Karpas-422 (cell line): ENCODE data around the gene IQGAP2. TPM values are rescaled to one million over a fixed set of nuclear protein-coding genes. Genes with fewer than 3 reads are reported as not detected.

Source experiments
- DNase-seq: peaks from one replicate; pipeline ENCODE4 v3.0.0-alpha.2; 2015
- H2AFZ ChIP-seq: fragments of 200-600 bp; sonication (generic); 2 replicates; pipeline ENCODE4 v1.6.1; 2014; ENCODE audit warnings: antibody characterized with exemption, low read length, mixed read lengths
- H3K27ac ChIP-seq: fragments of 200-600 bp; sonication (generic); 2 replicates; pipeline ENCODE4 v1.5.1; 2014; ENCODE audit warnings: mild to moderate bottlenecking, low read length, moderate library complexity
- H3K27me3 ChIP-seq: fragments of 200-600 bp; sonication (generic); 2 replicates; pipeline ENCODE4 v1.6.1; 2014; ENCODE audit warnings: low read length, mixed read lengths
- H3K36me3 ChIP-seq: fragments of 200-600 bp; sonication (generic); 2 replicates; pipeline ENCODE4 v1.6.1; 2014; ENCODE audit warnings: low read length, mixed read lengths; ENCODE audit not compliant: insufficient read depth
- H3K4me1 ChIP-seq: fragments of 200-600 bp; sonication (generic); 2 replicates; pipeline ENCODE4 v1.6.1; 2014; ENCODE audit warnings: mild to moderate bottlenecking, low read length, mixed read lengths
- H3K4me2 ChIP-seq: fragments of 200-600 bp; sonication (generic); 2 replicates; pipeline ENCODE4 v1.6.1; 2014; ENCODE audit warnings: low read length, low read depth, mild to moderate bottlenecking; ENCODE audit not compliant: poor library complexity, severe bottlenecking
- H3K4me3 ChIP-seq: fragments of 200-600 bp; sonication (generic); 2 replicates; pipeline ENCODE4 v1.5.1; 2014; ENCODE audit warnings: mild to moderate bottlenecking, antibody characterized with exemption, low read length, mixed read lengths
- H3K79me2 ChIP-seq: fragments of 200-600 bp; sonication (generic); 2 replicates; pipeline ENCODE4 v1.6.1; 2014; ENCODE audit warnings: mild to moderate bottlenecking, low read length, mixed read lengths
- H3K9ac ChIP-seq: fragments of 200-600 bp; sonication (generic); 2 replicates; pipeline ENCODE4 v1.6.0; 2014; ENCODE audit warnings: low read length
- H3K9me2 ChIP-seq: fragments of 200-600 bp; sonication (generic), shearing (Covaris generic); replicated peaks from 2 replicates; pipeline ENCODE4 v1.6.0; 2014; ENCODE audit warnings: mild to moderate bottlenecking, low read length, moderate library complexity; ENCODE audit not compliant: insufficient read depth
- H3K9me3 ChIP-seq: fragments of 300-700, 200-600 bp; sonication (generic); 2 replicates; pipeline ENCODE4 v1.6.1; 2014; ENCODE audit warnings: low read length, mixed read lengths
- H4K20me1 ChIP-seq: fragments of 200-600 bp; sonication (generic); 2 replicates; pipeline ENCODE4 v1.6.1; 2014; ENCODE audit warnings: mild to moderate bottlenecking, antibody characterized with exemption, low read length, low read depth; ENCODE audit not compliant: insufficient read depth
- total RNA-seq: library from RNA; depleted of rRNA; stranded (reverse); fragments of >200 nt; shearing (Covaris generic); gene quantifications from 2 replicates; pipeline ENCODE4 v1.2.3, GENCODE V29; 2014; ENCODE audit warnings: low replicate concordance

IQGAP2 gene
- total RNA-seq, 1 experiment from 2014 or later, result not detected

DNA sequence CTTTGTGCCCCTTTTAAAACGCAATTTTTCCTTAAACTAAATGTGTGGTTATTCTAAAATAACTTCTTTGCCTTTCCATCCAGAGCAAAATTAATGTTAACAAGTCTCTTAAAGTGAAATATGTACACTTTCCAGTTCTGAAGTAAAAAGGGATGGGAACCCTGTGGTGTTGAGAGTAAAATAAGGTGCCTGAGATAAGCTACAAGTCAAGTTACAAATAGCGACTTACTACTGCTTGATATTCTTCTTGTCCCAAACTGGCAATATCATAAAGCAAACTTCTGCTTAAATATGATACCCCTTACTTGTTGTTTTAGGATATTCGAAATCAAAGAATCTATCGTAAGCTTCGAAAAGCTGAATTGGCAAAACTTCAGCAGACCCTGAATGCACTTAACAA lies 294.6 kb downstream of the IQGAP2 start:
- no peak for DNase-seq
- H3K4me3 ChIP-seq, result no peak overlapping the region

DNA sequence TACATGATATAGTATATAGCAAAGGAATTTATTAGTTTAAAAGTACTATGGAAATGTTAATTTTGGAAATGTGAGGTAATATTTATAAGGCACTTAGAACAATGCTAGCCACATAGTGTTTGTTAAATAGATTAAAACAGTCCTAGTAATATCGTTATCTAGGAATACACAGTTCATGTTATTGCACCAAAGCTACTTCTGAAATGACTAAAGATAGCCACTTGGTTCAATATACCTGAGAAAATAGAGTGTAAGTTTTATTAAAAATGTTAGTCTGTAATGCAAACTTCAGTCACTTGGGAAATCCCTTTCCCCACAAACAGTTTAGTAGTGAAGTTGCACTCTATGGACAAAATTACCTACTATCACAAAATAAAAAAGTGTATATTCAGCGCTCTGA lies 297.5 kb downstream of the IQGAP2 start:
- H3K9ac ChIP-seq, result no peak overlapping the region

More for the DNA sequence above, 294.6 kb downstream of the IQGAP2 start:
- H3K79me2 ChIP-seq, result no peaks in the 10 kb centered on the region
- no peaks in the 10 kb centered on the region for H4K20me1 ChIP-seq
- no peaks in the 10 kb centered on the region for H3K9me2 ChIP-seq
- H2AFZ ChIP-seq, result no peak overlapping the region
- no peaks in the 10 kb centered on the region for H3K9me3 ChIP-seq
- no peaks in the 10 kb centered on the region for H3K36me3 ChIP-seq
- H3K27me3 ChIP-seq, result no peaks in the 10 kb centered on the region
- H3K9ac ChIP-seq, result no peak overlapping the region
- H3K4me2 ChIP-seq, result no peak overlapping the region
- H3K4me1 ChIP-seq, result no peaks in the 10 kb centered on the region
- H3K27ac ChIP-seq, result no peak overlapping the region

DNA sequence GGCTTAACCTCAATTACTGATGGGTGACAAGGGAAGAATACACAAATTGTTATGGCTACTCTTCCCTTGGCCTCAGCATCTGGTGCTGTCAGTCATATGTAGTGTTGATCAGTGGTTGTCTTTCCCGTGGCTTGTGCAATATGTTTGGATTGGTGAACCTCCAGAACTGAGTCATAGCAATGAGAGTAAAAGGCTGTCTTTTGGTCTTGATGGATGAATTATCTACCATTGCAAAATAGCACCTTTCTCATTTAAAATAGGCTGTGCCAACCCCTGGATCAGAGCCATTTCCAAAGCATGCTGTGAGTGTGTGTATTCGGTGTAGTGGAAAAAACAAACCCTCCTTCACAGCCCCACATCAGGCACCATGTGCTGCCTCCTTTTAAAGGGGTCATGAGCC lies 298.2 kb downstream of the IQGAP2 start:
- Histone ChIP-seq H2AFZ (no peak overlapping the region), H3K9ac (no peak overlapping the region), H4K20me1 (no peaks in the 10 kb centered on the region), H3K4me1 (no peaks in the 10 kb centered on the region), H3K79me2 (no peaks in the 10 kb centered on the region), H3K4me3 (no peak overlapping the region), H3K9me3 (no peaks in the 10 kb centered on the region), H3K36me3 (no peaks in the 10 kb centered on the region), H3K27ac (no peak overlapping the region), H3K27me3 (no peaks in the 10 kb centered on the region), H3K4me2 (no peak overlapping the region), H3K9me2 (no peaks in the 10 kb centered on the region)
- no peak for DNase-seq

More for the DNA sequence above, 297.5 kb downstream of the IQGAP2 start:
- DNase-seq, result no peak
- Histone ChIP-seq H3K27me3 (no peaks in the 10 kb centered on the region), H3K79me2 (no peaks in the 10 kb centered on the region), H3K4me2 (no peak overlapping the region), H3K9me3 (no peaks in the 10 kb centered on the region), H3K4me3 (no peak overlapping the region), H3K27ac (no peak overlapping the region), H4K20me1 (no peaks in the 10 kb centered on the region), H2AFZ (no peak overlapping the region), H3K4me1 (no peaks in the 10 kb centered on the region), H3K9me2 (no peaks in the 10 kb centered on the region), H3K36me3 (no peaks in the 10 kb centered on the region)

DNA sequence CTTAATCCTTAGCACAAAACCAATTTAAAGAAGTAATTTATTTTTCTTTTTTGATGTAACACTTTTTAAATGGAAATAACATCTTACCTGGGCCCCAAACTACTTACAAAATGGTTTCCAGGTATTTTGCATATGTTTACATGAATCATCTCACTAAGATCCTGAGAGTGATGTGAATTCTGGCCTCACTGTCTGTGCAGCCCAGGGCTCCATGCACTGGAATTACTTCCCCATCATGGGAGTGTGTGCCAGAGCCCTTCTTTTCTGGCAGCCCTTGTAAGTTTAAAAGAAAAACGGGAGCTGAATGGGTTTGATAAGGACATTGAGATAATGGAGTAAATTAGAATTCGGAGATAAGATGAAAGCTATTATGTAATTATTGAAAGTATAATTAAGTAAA lies 300.6 kb downstream of the IQGAP2 start:
- H3K27ac ChIP-seq, result no peak overlapping the region
- H3K9me2 ChIP-seq, result no peaks in the 10 kb centered on the region
- H2AFZ ChIP-seq, result no peak overlapping the region
- H3K4me1 ChIP-seq, result no peaks in the 10 kb centered on the region
- no peaks in the 10 kb centered on the region for H3K36me3 ChIP-seq
- no peaks in the 10 kb centered on the region for H4K20me1 ChIP-seq
- H3K79me2 ChIP-seq, result no peaks in the 10 kb centered on the region
- no peak overlapping the region for H3K4me2 ChIP-seq
- no peaks in the 10 kb centered on the region for H3K9me3 ChIP-seq
- no peaks in the 10 kb centered on the region for H3K27me3 ChIP-seq
- no peak overlapping the region for H3K9ac ChIP-seq
- no peak overlapping the region for H3K4me3 ChIP-seq
- no peak for DNase-seq

DNA sequence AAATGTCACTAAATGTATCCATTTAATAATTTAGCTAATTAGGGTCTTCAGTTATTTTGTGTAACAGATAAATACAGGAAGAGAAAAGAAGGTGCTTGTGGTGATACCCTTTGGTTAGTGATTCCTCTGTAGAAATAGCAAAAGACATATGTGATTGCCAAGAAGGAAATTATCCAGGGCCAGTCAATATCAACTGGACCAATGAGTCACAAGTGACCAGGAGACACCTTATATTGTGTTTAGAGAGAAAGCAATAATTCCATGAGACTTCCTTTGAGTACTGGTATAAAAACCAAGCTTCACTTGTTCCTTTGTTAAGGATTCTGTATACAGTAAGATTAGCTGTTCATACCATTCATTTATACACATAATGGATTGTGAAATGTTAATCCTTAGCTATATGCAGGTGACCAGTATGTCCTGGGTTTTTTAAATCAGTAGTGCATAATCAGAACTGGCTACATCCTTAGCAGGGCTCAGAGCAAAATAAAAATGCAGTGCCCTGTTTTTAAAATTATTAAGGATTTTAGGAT lies 301.1 kb downstream of the IQGAP2 start:
- Histone ChIP-seq H3K27ac (no peak overlapping the region), H3K9me3 (no peaks in the 10 kb centered on the region), H3K36me3 (no peaks in the 10 kb centered on the region), H3K27me3 (no peaks in the 10 kb centered on the region), H3K9ac (no peak overlapping the region), H4K20me1 (no peaks in the 10 kb centered on the region), H3K4me1 (no peaks in the 10 kb centered on the region), H3K4me3 (no peak overlapping the region), H3K79me2 (no peaks in the 10 kb centered on the region), H3K9me2 (no peaks in the 10 kb centered on the region), H3K4me2 (no peak overlapping the region), H2AFZ (no peak overlapping the region)
- no peak for DNase-seq

GRCh38 chr5:76705574-76705973 lies 302.5 kb downstream of the IQGAP2 start:
- no peak overlapping the region for H3K4me3 ChIP-seq
- H3K36me3 ChIP-seq, result no peaks in the 10 kb centered on the region
- no peak overlapping the region for H3K27ac ChIP-seq
- no peak overlapping the region for H3K4me2 ChIP-seq
- no peaks in the 10 kb centered on the region for H3K79me2 ChIP-seq
- no peaks in the 10 kb centered on the region for H3K9me3 ChIP-seq
- H3K27me3 ChIP-seq, result no peaks in the 10 kb centered on the region
- no peaks in the 10 kb centered on the region for H3K9me2 ChIP-seq
- H3K4me1 ChIP-seq, result no peaks in the 10 kb centered on the region
- no peak overlapping the region for H2AFZ ChIP-seq
- H3K9ac ChIP-seq, result no peak overlapping the region
- no peak for DNase-seq
- H4K20me1 ChIP-seq, result no peaks in the 10 kb centered on the region

- no peak overlapping the region for H3K4me2 ChIP-seq
- no peaks in the 10 kb centered on the region for H3K36me3 ChIP-seq
- H2AFZ ChIP-seq, result no peak overlapping the region
- no peak overlapping the region for H3K27ac ChIP-seq
- no peak overlapping the region for H3K4me3 ChIP-seq
- H3K9me3 ChIP-seq, result no peaks in the 10 kb centered on the region
- no peaks in the 10 kb centered on the region for H3K9me2 ChIP-seq
- H3K9ac ChIP-seq, result no peak overlapping the region
- no peaks in the 10 kb centered on the region for H3K4me1 ChIP-seq
- H4K20me1 ChIP-seq, result no peaks in the 10 kb centered on the region
- DNase-seq, result no peak
- no peaks in the 10 kb centered on the region for H3K27me3 ChIP-seq
- no peaks in the 10 kb centered on the region for H3K79me2 ChIP-seq
Observed at GRCh38 chr5:76709762-76710161, 306.7 kb downstream of the IQGAP2 start.

DNA sequence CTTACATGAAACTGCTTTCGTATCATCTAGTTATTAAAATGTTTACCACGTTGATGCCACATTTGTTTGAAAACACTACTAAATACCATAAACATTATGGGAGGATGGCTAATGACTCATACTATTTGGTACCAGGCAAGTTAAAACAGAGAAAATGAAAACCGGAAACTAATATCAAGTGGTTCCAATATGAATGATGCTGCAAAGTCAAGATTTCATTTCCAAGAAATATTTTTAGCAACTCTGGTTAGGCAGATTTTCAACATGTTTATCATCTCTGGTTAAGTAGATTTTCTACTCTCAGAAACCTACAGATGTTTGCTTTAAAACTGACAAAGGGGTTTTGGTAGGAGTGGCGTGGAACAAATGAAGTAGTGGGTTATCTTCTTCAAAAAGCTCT lies 307.9 kb downstream of the IQGAP2 start:
- peak; percentile 15 for DNase-seq
- no peaks in the 10 kb centered on the region for H3K9me2 ChIP-seq
- H3K79me2 ChIP-seq, result no peaks in the 10 kb centered on the region
- no peak overlapping the region for H2AFZ ChIP-seq
- no peak overlapping the region for H3K4me3 ChIP-seq
- H3K27me3 ChIP-seq, result no peaks in the 10 kb centered on the region
- H3K4me2 ChIP-seq, result no peak overlapping the region
- H3K9me3 ChIP-seq, result no peaks in the 10 kb centered on the region
- H3K4me1 ChIP-seq, result no peaks in the 10 kb centered on the region
- no peaks in the 10 kb centered on the region for H3K36me3 ChIP-seq
- H3K27ac ChIP-seq, result no peak overlapping the region
- H3K9ac ChIP-seq, result no peak overlapping the region
- no peaks in the 10 kb centered on the region for H4K20me1 ChIP-seq
